Smooth muscle cell (in vitro differentiated cells): ENCODE measurements around the gene CCDC15. TPM values are rescaled to one million over a fixed set of nuclear protein-coding genes. Genes with fewer than 3 reads are reported as not detected.
A peak's percentile ranks its signal among the peaks of the same experiment; 100 is the strongest.

Experiments used
- DNase-seq: peaks from one replicate; lab custom pipeline; 2025; ENCODE audit not compliant: unreplicated experiment; lab: John Stamatoyannopoulos, UW
- H2AFZ ChIP-seq: fragments of 200-600 bp; sonication (generic); 2 replicates; pipeline ENCODE4 v1.6.0; 2016; ENCODE audit warnings: antibody characterized with exemption, low read depth, mild to moderate bottlenecking
- H3F3A ChIP-seq: fragments of 200-600 bp; sonication (generic); 2 replicates; pipeline ENCODE4 v1.6.0; 2017; ENCODE audit warnings: antibody characterized with exemption, low read depth
- H3K27ac ChIP-seq: fragments of 200-600 bp; sonication (generic); 2 replicates; pipeline ENCODE4 v1.5.1; 2016; ENCODE audit warnings: low read depth, mild to moderate bottlenecking
- H3K27me3 ChIP-seq: fragments of 200-600 bp; sonication (generic); 2 replicates; pipeline ENCODE4 v1.6.1; 2016; ENCODE audit warnings: low read depth, mild to moderate bottlenecking
- H3K36me3 ChIP-seq: fragments of 200-600 bp; sonication (generic); 2 replicates; pipeline ENCODE4 v1.5.1; 2016; ENCODE audit warnings: low read depth
- H3K4me1 ChIP-seq: fragments of 200-600 bp; sonication (generic); 2 replicates; pipeline ENCODE4 v1.5.1; 2016; ENCODE audit warnings: low read depth
- H3K4me2 ChIP-seq: fragments of 200-600 bp; sonication (generic); 2 replicates; pipeline ENCODE4 v1.6.0; 2016; ENCODE audit warnings: mild to moderate bottlenecking
- H3K4me3 ChIP-seq: fragments of 200-600 bp; sonication (generic); 2 replicates; pipeline ENCODE4 v1.5.1; 2016; ENCODE audit warnings: mild to moderate bottlenecking
- H3K79me2 ChIP-seq: fragments of 200-600 bp; sonication (generic); 2 replicates; pipeline ENCODE4 v1.6.0; 2016; ENCODE audit warnings: low read depth, mild to moderate bottlenecking
- H3K9ac ChIP-seq: fragments of 200-600 bp; sonication (generic); 2 replicates; pipeline ENCODE4 v1.6.0; 2016; ENCODE audit warnings: low read depth
- H3K9me3 ChIP-seq: fragments of 200-600 bp; sonication (generic); replicated peaks from 2 replicates; pipeline ENCODE4 v1.5.1; 2016; ENCODE audit warnings: low read depth
- H4K20me1 ChIP-seq: fragments of 200-600 bp; sonication (generic); 2 replicates; pipeline ENCODE4 v1.6.0; 2016; ENCODE audit warnings: low read depth
- WGBS: methylation state at CpG from one replicate; pipeline ENCODE4 v1.1.7; 2016; ENCODE audit warnings: low lambda C conversion rate; 5-methylcytosine and 5-hydroxymethylcytosine counted together
- polyA plus RNA-seq: library from polyadenylated mRNA; unstranded; fragments of >200 nt; fragmentation: Nextera tagmentation; extraction: Ambion mirVana; gene quantifications from 2 replicates; pipeline ENCODE4 v1.2.1, GENCODE V29; 2016
- total RNA-seq: library from RNA; depleted of rRNA; stranded (reverse); fragments of >200 nt; gene quantifications from 2 replicates; pipeline ENCODE4 v1.2.3, GENCODE V29; 2014
- TF ChIP-seq, protein P1 (sequence below): fragments of 200-600 bp; sonication (generic); IDR thresholded peaks from 2 replicates; pipeline ENCODE4 v1.5.1; 2017; ENCODE audit warnings: borderline replicate concordance, mild to moderate bottlenecking, antibody characterized with exemption; ENCODE audit not compliant: insufficient read depth, poor library complexity, severe bottlenecking

Gene CCDC15
- total and polyA plus RNA-seq, 2 experiments from 2014 or later, result 1.9 to 4.0 TPM

DNA sequence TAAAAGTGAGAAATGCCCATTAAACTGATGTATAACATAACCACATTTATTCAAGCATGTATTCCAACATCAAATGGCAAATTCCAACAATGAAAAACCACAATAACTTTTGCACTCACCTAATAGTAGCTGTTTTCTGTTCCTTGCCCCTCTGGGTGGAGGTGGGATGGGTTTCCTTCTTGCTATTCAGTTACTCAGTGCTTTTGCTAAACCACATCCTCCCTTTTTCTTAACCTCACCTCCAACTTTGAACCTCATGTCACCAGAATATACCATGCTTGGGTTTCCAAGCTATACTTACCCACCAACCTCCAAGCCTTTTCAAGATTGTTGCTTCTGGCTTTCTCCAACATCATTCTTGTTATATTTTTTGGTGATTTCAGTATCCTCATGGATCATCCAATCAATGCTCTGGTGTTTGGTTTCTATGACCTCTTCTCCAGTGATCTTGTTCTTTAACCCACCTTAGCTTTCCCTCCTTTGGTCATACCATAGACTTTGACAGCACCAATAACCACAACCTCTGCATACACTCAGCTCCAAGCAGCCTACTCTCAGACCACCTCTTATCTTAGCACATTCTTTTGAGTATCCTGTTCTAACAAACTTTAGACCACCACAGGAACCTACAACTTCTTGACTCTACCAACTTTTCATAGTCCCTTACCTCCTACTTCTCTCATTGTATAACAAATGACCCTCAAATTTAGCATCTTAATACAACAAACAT, 3.2 kb upstream of the CCDC15 start:
- Histone ChIP-seq H4K20me1 (no peaks in the 10 kb centered on the region), H3F3A (peaks cover 4% of the 10 kb centered on the region), H3K4me3 (no peak overlapping the region), H3K36me3 (no peaks in the 10 kb centered on the region), H3K4me2 (no peak overlapping the region), H2AFZ (no peak overlapping the region), H3K9ac (no peak overlapping the region), H3K27me3 (peaks cover 9% of the 10 kb centered on the region), H3K9me3 (no peaks in the 10 kb centered on the region), H3K4me1 (peaks cover 15% of the 10 kb centered on the region), H3K27ac (no peak overlapping the region), H3K79me2 (no peaks in the 10 kb centered on the region)
- DNase-seq, result no peak
- TF ChIP-seq, protein P1, sequence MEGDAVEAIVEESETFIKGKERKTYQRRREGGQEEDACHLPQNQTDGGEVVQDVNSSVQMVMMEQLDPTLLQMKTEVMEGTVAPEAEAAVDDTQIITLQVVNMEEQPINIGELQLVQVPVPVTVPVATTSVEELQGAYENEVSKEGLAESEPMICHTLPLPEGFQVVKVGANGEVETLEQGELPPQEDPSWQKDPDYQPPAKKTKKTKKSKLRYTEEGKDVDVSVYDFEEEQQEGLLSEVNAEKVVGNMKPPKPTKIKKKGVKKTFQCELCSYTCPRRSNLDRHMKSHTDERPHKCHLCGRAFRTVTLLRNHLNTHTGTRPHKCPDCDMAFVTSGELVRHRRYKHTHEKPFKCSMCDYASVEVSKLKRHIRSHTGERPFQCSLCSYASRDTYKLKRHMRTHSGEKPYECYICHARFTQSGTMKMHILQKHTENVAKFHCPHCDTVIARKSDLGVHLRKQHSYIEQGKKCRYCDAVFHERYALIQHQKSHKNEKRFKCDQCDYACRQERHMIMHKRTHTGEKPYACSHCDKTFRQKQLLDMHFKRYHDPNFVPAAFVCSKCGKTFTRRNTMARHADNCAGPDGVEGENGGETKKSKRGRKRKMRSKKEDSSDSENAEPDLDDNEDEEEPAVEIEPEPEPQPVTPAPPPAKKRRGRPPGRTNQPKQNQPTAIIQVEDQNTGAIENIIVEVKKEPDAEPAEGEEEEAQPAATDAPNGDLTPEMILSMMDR, result no peak

DNA sequence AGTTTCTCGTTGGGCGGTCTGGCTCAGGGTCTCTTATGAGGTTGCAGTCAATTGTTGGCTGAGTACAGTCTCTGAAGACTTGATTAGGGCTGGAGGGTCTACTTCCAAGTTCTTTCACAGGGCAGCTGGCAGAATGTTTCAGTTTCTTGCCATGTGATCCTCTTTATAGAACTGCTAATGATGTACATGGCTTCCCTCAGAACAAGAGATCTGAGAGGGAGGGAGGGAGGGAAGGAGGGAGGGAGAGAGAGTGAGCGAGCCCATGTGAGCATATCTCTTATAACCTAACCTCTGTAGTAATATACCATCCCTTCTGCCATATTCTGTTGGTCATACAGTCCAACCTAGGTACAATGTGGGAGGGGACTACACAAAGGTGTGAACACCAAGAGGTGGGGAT, 2.7 kb upstream of the CCDC15 start:
- H3K36me3 ChIP-seq, result no peaks in the 10 kb centered on the region
- no peaks in the 10 kb centered on the region for H3K79me2 ChIP-seq
- peaks cover 4% of the 10 kb centered on the region for H3F3A ChIP-seq
- TF ChIP-seq, protein P1, result no peak
- no peak overlapping the region for H3K9ac ChIP-seq
- H3K4me1 ChIP-seq, result peaks cover 15% of the 10 kb centered on the region
- H3K4me3 ChIP-seq, result no peak overlapping the region
- H3K27me3 ChIP-seq, result peaks cover 9% of the 10 kb centered on the region
- no peaks in the 10 kb centered on the region for H4K20me1 ChIP-seq
- no peak overlapping the region for H3K4me2 ChIP-seq
- H3K27ac ChIP-seq, result no peak overlapping the region
- DNase-seq, result no peak
- WGBS, result 83% methylated on average over 3 of the region's 3 CpGs
- H3K9me3 ChIP-seq, result no peaks in the 10 kb centered on the region
- H2AFZ ChIP-seq, result no peak overlapping the region

DNA sequence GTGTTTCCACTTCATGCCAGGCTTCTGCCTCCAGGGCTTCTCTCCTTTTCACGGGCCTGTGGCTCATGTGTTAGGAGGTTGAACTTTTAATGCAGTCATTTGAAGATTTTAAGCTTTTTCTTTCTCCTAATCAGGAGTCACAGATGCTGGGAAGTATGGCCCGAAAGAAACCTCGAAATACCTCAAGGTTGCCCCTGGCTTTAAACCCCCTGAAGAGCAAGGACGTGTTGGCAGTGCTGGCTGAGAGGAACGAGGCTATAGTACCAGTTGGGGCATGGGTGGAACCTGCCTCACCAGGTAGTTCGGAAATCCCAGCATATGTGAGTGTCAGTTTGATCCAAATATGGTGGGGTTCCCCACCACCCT, 571 bp downstream of the CCDC15 start:
- Histone ChIP-seq H3K4me3 (peak overlapping the region; percentile 61), H3K4me2 (peak overlapping the region; percentile 90), H3K36me3 (no peaks in the 10 kb centered on the region), H3F3A (peaks cover 4% of the 10 kb centered on the region), H3K9ac (peak overlapping the region; percentile 31), H3K4me1 (peaks cover 15% of the 10 kb centered on the region), H3K9me3 (no peaks in the 10 kb centered on the region), H3K27ac (peak overlapping the region; percentile 30), H3K27me3 (peaks cover 9% of the 10 kb centered on the region), H2AFZ (peak overlapping the region; percentile 99), H4K20me1 (no peaks in the 10 kb centered on the region), H3K79me2 (no peaks in the 10 kb centered on the region)
- 49% methylated on average over 6 of the region's 6 CpGs for WGBS
- TF ChIP-seq, protein P1, result no peak
- DNase-seq, result no peak

DNA sequence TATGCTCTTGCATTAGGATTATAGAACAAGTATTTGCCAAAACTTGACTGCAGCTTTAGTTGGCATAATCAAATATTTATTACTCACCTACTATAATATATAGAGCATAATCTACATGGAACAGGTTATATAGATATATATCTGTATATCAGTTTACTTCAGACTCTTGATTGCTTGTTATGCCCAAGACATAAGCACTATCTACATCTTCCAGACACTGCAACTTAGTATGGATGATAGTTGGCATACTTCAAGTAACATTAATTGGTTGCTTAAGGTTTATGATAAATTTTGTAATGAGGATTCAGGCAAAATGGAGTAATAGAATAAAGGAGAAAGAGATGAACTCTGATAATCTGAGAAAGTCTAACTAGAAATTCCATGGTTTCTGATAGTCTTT, 1.0 kb downstream of the CCDC15 start:
- H3K9me3 ChIP-seq, result no peaks in the 10 kb centered on the region
- no peak for DNase-seq
- peak overlapping the region; percentile 99 for H2AFZ ChIP-seq
- H3K9ac ChIP-seq, result no peak overlapping the region
- no peak overlapping the region for H3K4me3 ChIP-seq
- TF ChIP-seq, protein P1, result no peak
- H3K36me3 ChIP-seq, result no peaks in the 10 kb centered on the region
- peak overlapping the region; percentile 90 for H3K4me2 ChIP-seq
- no peak overlapping the region for H3K27ac ChIP-seq
- no peaks in the 10 kb centered on the region for H3K79me2 ChIP-seq
- peaks cover 9% of the 10 kb centered on the region for H3K27me3 ChIP-seq
- H4K20me1 ChIP-seq, result no peaks in the 10 kb centered on the region
- H3F3A ChIP-seq, result peaks cover 4% of the 10 kb centered on the region
- H3K4me1 ChIP-seq, result peaks cover 15% of the 10 kb centered on the region
